OCI-M2 (cell line): Measurements from ENCODE around the gene PHKG2.

Experiments
- DNase-seq: peaks from one replicate; lab custom pipeline; 2025; ENCODE audit not compliant: unreplicated experiment; lab: John Stamatoyannopoulos, UW

The PHKG2 gene

DNA sequence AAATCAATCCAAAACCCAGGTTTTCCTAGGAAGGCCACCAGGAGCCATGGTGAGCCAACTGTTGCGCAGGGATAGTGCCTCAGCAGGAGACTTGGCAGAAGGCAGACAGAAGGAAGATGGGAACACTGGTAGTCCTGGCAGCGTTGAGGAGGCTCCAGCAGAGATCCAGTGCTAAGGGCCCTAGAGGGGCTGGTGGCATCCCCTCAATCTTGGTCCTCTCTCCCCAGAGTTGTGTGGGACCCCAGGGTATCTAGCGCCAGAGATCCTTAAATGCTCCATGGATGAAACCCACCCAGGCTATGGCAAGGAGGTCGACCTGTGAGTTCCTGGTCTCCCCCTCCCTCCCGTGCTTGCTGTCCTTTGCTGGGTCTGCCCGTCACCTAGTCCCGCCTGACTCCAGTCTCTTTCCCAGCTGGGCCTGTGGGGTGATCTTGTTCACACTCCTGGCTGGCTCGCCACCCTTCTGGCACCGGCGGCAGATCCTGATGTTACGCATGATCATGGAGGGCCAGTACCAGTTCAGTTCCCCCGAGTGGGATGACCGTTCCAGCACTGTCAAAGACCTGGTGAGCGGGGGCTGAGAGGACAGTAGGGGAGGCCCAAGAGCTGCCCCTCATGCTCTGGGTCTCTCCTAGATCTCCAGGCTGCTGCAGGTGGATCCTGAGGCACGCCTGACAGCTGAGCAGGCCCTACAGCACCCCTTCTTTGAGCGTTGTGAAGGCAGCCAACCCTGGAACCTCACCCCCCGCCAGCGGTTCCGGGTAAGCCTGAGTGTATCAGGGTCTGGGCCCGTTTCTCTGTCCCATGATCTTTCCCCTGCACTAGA is 7.9 kb downstream of the PHKG2 start:
- DNase-seq, result no peak

DNA sequence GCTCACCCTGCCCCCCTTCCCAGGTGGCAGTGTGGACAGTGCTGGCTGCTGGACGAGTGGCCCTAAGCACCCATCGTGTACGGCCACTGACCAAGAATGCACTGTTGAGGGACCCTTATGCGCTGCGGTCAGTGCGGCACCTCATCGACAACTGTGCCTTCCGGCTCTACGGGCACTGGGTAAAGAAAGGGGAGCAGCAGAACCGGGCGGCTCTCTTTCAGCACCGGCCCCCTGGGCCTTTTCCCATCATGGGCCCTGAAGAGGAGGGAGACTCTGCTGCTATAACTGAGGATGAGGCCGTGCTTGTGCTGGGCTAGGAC is 8.5 kb downstream of the PHKG2 start:
- DNase-seq, result no peak

DNA sequence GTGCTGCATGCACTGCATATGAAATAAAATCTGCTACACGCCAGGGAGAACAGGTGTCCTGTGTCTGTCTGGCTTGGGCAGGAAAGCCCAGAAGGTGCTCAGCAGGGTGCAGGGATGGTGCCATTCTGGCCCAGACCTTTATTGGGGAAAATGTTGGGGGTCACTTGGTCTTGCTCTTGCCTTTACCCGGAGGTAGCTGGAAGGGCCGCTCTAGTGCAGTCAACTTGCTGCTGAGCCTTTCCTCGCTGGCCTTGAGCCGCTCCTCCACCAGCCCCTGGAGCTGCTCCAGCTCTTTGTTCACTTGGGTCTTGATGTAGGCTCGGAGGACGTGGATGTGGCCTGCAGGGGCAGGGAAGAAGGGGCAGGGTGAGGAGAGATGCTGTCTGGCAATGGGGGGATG is 9.1 kb downstream of the PHKG2 start:
- no peak for DNase-seq

DNA sequence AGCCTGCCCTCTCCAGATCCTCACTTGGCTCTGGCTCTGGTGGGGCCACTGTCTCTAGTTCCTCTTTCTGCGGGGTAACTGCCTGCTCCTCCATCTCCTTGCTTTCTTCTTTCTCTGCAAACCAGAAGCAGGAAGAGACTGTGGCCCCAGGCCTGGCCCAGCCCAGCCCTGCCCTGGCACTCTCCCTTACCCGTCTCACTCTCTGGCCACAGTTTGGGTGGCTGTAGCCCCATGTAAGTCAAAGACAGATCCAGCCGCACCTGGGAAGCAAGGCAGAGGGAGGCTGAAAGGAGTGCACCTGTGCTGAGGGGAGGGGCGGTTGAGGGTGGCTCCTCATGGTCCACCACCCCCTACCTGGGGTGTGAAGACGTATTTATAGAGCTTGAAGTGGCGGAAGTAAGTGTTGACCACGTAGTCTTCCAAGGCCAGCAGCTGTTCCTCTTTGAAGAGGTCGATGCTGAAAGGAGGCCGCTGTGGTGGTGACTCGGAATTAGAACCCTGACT is 10.8 kb downstream of the PHKG2 start:
- no peak for DNase-seq

DNA sequence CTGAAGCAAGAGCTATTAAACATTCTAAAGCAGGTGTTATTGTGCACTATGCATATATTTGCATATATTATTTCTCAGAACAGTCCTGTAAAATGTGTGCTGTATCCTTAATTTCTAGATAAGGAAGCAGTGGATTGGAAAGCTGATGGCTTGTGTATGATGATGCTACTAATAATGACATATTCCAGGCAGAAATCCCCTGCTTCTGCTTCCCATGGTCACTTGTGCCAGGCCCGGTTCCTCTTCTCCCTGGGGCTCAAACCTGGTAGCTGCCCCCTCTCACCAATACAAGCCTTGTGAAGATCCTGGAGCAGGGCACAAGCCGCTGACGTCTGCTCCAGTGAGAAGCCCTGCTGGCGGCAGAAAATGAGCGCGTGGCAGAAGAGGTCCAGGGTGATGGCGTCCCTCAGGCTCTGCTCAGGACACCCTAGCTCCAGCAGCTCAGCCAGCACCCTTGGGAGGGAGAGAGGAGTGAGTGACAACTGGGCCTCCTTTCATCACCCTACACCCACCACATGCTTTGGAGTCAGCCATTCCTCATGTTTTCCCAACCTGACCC is 11.9 kb downstream of the PHKG2 start:
- DNase-seq, result no peak

DNA sequence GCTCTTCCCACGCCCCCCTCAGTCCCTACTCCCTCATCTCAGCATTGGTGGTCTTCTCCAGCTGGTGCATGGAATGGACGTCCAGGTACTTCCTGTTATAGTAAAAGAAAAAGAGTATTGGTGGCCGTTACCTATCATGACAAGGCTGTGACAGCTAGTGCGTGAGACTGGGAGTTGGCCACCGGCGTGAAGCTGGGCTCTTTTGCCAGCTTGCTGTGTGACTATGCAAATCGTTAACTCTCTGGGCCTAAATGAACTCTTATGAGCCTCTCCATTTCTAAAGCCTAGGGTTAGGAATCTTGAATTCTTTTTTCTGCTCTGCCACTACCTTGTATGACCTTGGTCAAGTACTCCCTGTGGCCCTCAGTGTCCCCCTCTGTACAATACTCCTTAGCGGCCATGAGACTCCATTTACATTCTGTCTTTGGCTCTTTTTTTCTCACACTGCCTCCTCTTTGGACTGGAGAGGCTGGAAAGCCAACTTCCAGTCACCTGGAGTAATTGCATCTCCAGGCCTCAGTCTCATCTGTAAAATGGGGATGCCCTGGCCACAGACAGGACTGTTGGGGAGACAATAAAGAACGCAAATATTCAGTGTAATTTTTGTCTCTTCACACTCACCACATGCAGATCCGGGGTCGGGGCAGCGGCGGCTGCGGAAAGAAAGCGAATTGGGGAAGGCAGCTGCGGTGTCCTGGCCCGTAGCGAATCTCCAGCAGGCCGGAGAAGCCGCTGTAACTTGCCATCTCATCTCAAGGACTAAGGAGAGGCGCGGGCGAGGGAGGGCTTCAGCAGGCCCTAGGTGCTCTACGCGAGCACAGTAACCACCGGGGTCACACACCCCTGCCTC is 12.6 kb downstream of the PHKG2 start:
- DNase-seq, result no peak

DNA sequence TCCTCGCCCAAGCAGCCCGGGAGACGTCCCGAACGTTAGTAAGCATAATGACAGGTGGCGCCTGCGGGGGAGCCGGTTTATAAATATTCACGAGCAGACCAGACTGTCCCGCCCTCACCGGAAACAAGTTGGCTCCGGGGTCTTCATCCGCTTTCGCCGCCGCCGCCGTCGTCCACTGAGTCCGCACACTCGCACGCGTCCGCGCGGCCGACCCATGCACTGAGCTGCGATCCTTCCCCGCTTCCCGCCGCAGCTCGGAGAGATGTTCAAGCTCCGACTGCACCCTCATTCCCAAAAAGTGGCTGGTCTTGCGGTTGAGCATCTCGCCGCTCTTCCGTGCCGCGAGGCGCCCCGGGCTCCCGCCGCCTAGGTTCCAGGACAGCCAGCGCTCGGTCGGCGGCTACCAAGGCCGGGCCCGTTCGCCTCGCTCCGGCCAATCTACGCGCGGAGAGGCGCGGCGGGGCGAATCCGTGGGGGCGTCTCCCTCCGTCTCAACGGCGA is 13.3 kb downstream of the PHKG2 start:
- DNase-seq, result no peak

DNA sequence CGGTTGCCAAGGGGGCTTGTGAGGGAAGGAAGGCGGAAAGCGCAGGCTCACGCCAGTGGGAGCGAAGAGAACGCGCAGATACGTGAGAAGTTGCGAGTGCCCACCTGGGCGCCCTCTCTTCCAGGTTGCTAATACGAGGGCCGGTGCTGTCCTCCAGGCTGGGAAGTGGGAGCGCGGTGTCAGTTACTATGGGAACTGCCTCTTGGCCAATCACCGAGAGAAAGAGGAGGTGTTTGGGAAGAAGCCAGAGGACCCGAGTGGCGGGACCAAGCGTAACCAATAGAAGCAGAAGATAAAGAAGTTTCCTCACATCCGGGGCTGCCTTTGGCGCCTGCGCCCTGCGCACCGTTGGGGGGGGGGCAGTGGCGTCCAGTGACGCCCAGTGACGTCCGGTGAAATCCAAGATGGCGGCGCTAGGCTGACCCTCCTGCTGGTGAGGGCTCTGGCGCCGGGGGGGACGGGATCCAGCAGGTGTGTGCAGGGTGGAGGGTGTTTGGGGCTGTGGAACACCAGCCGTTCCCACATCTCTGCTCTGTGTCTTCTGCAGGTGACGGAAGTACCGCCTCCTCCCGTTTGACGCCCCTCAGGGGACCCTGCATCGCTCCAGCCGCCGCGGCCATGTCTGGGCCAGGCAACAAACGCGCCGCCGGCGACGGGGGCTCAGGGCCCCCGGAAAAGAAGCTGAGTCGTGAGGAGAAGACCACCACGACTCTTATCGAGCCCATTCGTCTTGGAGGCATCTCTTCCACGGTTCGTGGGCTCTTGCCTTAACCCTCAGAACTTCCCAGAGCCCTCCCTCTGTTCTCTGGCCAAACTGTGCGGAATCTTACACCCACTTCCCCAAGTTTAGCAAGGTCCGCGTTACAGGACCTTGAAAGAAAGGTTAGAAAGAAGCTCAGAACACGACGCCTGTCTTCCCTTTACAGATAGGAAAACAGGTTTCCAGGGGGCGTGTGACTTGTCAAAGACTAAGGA is 14.0 kb downstream of the PHKG2 start, which contains the start of the genes CFAP119 and RNF40:
Gene CFAP119 (minus strand): TSS at position 135 of the 975 bp plus-strand sequence. CDS start 314 bp downstream, outside the sequence.
Gene RNF40 (plus strand): TSS at position 395 of the 975 bp plus-strand sequence. CDS start 224 bp downstream, at position 619.
- peak; percentile 47 for DNase-seq

DNA sequence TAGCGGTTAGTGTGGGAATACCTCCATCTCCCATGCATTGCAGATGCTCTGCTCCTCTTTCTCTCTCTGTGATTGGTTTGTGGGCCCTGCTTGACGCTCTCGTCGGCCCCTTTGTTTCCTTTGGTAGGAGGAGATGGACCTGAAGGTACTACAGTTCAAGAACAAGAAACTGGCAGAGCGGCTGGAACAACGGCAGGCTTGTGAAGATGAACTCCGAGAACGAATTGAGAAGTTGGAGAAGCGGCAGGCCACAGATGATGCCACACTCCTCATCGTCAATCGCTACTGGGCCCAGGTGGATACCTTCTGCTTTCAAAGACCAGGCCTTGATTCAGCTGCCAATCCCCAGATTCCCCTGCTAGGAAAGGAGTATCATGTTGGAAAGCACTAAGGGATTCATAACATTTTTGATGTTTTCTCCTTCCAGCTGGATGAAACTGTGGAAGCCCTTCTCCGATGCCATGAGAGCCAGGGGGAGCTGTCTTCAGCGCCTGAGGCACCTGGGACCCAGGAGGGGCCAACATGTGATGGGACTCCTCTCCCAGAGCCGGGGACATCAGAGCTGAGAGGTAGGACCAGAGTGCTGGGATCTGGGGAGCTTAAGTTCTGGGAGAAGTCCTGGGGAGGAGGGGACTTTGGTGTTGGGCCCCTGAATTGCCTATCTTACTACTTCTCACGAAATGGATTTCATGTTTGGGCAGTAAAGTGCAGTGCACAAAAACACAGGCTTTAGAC is 14.9 kb downstream of the PHKG2 start:
- no peak for DNase-seq

DNA sequence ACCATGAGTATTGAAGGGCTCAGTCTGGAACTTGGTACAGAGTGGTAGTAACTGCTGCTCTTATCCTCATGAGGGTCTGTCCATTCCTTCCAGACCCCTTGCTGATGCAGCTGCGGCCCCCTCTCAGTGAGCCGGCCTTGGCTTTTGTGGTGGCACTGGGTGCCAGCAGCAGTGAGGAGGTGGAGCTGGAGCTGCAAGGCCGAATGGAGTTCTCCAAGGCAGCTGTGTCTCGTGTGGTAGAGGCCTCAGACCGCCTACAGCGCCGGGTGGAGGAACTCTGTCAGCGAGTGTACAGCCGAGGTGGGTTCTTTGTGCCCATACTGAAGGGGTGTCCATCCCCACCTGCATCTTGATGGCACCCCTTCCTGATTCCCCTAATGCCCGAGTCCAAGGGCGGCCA is 15.9 kb downstream of the PHKG2 start:
- no peak for DNase-seq

DNA sequence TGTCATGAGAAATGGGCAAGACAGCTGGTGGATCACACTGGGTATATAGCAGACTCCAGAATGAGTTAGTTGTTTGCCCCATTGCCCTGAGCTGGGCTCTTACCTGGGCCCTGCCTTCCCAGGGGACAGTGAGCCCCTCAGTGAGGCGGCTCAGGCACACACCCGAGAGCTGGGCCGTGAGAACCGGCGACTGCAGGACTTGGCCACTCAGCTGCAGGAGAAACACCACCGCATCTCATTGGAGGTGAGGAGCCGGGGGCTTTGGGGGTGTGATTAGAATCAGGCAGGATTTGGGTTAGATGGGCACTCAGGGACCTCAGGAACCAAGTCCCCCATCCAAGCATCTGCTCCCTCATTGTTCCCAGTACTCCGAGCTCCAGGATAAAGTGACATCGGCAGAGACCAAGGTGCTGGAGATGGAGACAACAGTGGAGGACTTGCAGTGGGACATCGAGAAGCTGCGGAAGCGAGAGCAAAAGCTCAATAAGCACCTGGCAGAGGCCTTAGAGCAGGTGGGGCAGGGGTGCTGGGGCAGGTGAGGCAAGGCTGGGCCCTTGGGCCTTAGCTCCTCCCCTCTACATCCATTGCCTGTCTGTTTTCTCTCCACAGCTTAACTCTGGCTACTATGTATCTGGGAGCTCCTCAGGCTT is 16.7 kb downstream of the PHKG2 start:
- DNase-seq, result no peak

DNA sequence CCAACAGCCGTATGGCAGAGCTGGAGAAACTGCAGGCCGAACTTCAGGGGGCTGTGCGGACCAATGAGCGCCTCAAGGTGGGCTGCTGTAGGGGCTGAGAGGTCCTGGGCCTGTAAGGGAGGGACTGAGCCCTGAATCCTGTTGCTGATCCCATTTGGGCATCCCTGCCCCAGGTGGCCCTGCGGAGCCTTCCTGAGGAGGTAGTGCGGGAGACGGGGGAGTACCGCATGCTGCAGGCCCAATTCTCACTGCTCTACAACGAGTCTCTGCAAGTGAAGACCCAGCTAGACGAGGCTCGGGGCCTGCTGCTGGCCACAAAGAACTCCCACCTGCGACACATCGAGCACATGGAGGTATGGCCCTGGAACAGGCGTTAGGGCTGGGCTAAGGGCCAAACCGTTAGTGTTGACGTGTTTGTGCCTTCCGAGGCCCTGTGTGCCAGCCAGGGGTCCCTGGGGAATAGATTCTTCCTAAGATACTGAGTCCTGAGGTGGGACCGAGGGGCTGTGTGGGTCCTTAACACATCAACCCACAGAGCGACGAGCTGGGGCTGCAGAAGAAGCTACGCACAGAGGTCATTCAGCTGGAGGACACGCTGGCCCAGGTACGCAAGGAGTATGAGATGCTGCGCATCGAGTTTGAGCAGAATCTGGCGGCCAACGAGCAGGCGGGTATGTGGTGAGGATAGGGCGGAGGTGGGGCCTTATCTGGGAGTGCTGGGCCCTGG is 18.1 kb downstream of the PHKG2 start:
- DNase-seq, result no peak

DNA sequence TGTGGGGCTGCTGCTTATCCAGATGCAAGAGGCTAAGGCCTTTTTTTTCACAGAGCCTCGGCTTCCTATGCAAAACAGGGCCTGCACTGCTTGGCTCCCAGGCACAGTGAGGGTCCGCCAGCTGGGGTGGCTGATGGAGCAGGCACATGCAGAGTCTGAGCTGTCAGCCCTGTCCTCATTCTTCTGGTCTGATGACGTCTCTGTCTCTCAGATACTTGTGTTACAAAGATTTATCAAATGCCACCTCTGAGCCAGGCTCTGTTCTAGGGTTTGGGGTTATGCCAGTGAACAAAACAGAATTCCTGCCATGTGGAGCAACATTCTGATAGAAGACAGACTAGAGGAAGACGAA is 18.7 kb downstream of the PHKG2 start:
- no peak for DNase-seq

DNA sequence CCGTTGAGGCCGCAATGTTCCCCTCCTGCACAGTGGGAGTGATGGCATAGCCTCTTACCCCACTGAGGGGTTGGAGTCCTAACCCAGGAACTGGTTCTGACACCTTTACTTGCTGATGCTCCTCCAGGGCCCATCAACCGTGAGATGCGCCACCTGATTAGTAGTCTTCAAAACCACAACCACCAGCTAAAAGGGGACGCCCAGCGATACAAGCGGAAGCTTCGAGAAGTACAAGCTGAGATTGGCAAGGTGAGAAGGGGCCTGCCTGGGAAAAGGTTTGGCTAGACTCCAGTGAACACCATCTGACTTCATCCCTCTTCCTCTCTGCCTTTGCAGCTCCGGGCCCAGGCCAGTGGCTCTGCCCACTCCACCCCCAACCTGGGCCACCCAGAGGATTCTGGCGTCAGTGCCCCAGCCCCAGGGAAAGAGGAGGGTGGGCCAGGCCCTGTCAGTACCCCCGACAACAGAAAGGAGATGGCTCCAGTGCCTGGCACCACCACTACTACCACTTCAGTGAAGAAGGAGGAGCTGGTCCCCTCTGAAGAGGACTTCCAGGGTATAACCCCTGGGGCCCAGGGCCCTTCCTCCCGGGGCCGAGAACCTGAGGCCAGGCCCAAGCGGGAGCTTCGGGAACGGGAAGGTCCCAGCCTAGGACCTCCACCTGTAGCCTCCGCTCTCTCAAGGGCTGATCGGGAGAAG is 19.7 kb downstream of the PHKG2 start:
- DNase-seq, result no peak

DNA sequence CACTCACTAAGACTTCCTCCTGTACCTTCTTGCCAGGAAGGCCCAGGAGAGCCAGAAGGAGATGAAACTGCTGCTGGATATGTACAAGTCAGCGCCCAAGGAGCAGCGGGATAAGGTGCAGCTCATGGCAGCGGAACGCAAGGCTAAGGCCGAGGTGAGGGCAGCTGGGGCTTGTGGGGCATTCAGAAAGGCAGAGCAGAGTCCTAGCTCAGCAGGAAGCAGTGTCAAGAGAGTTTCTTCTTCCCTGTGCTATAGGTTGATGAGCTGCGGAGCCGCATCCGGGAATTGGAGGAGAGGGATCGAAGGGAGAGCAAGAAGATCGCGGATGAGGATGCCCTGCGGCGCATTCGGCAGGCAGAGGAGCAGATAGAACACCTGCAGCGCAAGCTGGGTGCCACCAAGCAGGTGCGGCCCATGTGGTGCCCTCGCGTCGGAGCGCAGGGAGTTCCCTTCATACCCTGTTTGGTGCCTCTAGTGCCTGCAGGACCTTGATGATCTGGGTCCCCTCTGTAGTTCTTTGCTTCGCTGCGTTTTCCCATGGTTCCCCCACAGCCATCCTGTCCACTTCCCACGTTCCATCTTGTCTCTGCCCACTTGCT is 20.5 kb downstream of the PHKG2 start:
- DNase-seq, result no peak

DNA sequence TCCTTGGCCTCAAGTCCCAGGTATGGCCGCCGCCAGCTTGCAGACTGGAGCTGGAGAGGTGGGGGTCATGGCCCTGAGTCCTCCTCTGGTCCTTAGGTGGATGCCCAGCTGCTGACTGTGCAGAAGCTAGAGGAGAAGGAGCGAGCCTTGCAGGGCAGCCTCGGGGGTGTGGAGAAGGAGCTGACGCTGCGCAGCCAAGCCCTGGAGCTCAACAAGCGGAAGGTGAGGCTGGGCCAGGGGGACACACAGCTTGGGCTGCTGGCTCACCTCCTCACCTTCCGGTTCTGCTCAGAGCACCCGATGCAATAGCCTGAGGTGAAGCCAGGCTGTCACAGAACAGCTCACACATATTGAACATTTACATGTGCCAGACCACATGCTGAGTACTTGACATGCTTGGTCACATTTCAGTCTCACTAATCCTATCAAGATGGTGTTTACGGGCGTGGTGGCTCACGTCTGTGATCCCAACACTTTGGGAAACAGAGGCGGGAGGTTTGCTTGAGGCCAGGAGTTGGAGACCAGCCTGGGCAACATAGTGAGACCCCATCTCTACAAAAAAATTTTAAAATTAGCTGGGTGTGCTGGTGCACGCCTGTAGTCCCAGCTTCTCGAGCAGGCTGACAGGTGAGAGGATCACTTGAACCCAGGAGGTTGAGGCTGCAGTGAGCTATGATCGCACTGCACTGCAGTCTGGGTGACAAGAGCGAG is 21.3 kb downstream of the PHKG2 start:
- DNase-seq, result no peak

DNA sequence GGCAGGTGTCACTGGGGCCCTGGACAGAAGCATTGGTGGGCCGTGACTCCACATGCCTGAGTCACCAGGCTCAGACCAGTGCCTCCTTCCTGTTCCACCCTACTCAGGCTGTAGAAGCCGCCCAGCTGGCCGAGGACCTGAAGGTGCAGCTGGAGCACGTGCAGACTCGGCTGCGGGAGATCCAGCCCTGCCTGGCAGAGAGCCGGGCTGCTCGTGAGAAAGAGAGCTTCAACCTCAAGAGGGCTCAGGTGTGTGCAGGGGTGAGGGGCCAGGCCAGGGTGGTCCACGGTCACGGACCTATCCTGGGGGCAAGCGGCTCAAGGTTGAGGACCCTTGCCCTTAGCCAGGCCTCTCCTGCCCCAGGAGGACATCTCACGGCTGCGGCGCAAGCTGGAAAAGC is 23.5 kb downstream of the PHKG2 start:
- no peak for DNase-seq
